Anterior cingulate cortex (tissue), 58 donors: ENCODE results near the gene TMEM154.
"Not testable (repeated sequence)": the region's sequence is repeated elsewhere in the genome, so short reads cannot be mapped to it uniquely, and the experiment has no call there.

Experiments
- DNase-seq, 58 donors: peaks; one replicate each; lab custom pipeline; 2025; lab: John Stamatoyannopoulos, UW

The TMEM154 gene

GRCh38 chr4:152672206-152673092 lies 7.3 kb downstream of the TMEM154 start:
- DNase-seq, result no peak

GRCh38 chr4:152668338-152668964 lies 11.3 kb downstream of the TMEM154 start:
- no peak for DNase-seq

- no peak for DNase-seq
Observed at GRCh38 chr4:152667781-152668180, 12.0 kb downstream of the TMEM154 start.

GRCh38 chr4:152666946-152667345 lies 12.9 kb downstream of the TMEM154 start:
- DNase-seq, result no peak

GRCh38 chr4:152665691-152666395 lies 14.0 kb downstream of the TMEM154 start:
- DNase-seq, result no peak

- DNase-seq, result not testable (repeated sequence)
Observed at GRCh38 chr4:152664067-152664378, 15.8 kb downstream of the TMEM154 start.

- DNase-seq, result no peak
Observed at GRCh38 chr4:152663203-152664066, 16.4 kb downstream of the TMEM154 start.

- DNase-seq, result no peak
Observed at GRCh38 chr4:152661649-152662048, 18.1 kb downstream of the TMEM154 start.

- DNase-seq, result no peak
Observed at GRCh38 chr4:152660526-152660925, 19.3 kb downstream of the TMEM154 start.

- no peak for DNase-seq
Observed at GRCh38 chr4:152659806-152660205, 20.0 kb downstream of the TMEM154 start.

GRCh38 chr4:152657657-152658056 lies 22.1 kb downstream of the TMEM154 start:
- no peak for DNase-seq

- no peak for DNase-seq
Observed at GRCh38 chr4:152655272-152656129, 24.3 kb downstream of the TMEM154 start.

- no peak for DNase-seq
Observed at GRCh38 chr4:152652102-152652501, 27.7 kb downstream of the TMEM154 start.

GRCh38 chr4:152651473-152652060 lies 28.2 kb downstream of the TMEM154 start:
- DNase-seq, result no peak

- no peak for DNase-seq
Observed at GRCh38 chr4:152646221-152646620, 33.6 kb downstream of the TMEM154 start.

GRCh38 chr4:152644130-152644529 lies 35.7 kb downstream of the TMEM154 start:
- DNase-seq, result no peak

GRCh38 chr4:152643153-152644035 lies 36.4 kb downstream of the TMEM154 start:
- no peak for DNase-seq
